Fibroblast of pulmonary artery (primary cell): ENCODE data around the gene LYST.
A peak's percentile ranks its signal among the peaks of the same experiment; 100 is the strongest.
"Not testable (repeated sequence)": the region's sequence is repeated elsewhere in the genome, so short reads cannot be mapped to it uniquely, and the experiment has no call there.

Experiments used
- DNase-seq: peaks from one replicate; pipeline ENCODE4 v3.0.0-alpha.2; 2010; ENCODE audit warnings: low read depth
- H3K4me3 ChIP-seq: replicated peaks from 2 replicates; pipeline ENCODE4 v1.5.1; 2011; ENCODE audit warnings: low read depth, mild to moderate bottlenecking, control low read depth, low read length, moderate library complexity
- CTCF ChIP-seq: IDR thresholded peaks from 2 replicates; pipeline ENCODE4 v1.5.1; 2011; ENCODE audit warnings: mild to moderate bottlenecking, control low read depth, low read length, inconsistent platforms; ENCODE audit errors: missing control alignments

Gene LYST

DNA sequence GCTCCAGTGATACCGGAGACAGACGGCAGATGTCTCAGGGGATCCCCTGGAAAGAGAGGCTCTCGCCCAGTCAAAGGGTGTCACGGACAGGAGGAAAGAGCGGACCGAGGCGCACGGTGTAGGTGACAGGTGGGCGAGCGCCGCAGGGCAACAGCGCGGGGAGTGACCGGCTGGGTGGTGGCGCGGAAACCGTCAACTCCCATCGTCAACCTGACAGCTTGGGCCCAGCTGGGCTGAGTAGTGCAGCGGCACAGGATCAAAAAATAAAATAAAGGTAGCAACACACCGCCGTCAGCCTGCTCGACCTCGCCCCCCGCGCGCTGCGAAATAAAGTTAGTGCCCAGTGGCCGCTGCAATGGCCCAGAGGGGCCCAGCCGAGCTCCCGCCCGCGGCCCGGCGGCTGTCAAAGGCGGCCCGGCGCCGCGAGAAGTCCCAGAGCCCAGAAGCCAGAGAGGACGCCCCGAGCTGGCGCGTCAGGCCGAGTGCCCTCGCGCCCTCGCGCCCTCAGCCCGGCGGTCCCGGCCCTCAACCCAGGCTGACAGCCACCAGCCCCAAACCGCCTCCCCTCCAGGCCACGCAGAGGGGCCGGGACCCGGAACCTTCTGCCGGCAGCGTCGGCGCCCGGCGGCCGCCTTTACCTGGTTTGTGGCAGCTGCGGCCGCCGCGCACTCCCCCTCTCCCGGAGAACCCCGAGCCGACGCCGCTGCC, at the start of gene LYST:
LYST (minus strand) TSS at position 702 of the 708 bp plus-strand sequence. CDS start 36,489 bp downstream, outside the sequence.
- TF ChIP-seq CTCF: peak; percentile 47
- peak within 1 kb of the TSS; percentile 80 for H3K4me3 ChIP-seq
- peak; percentile 39 for DNase-seq

DNA sequence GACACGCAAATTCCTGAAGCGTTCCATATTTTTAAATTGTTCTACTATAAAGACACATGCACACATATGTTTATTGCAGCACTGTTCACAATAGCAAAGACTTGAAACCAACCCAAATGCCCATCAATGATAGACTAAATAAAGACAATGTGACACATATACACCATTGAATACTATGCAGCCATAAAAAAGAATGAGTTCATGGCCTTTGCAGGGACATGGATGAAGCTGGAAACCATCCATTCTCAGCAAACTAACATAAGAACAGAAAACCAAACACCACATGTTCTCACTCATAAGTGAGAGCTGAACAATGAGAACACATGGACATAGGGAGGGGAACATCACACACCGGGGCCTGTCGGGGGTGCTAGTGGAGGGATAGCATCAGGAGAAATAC, 48.8 kb upstream of the LYST start:
- not testable (repeated sequence) for DNase-seq, H3K4me3 ChIP-seq

DNA sequence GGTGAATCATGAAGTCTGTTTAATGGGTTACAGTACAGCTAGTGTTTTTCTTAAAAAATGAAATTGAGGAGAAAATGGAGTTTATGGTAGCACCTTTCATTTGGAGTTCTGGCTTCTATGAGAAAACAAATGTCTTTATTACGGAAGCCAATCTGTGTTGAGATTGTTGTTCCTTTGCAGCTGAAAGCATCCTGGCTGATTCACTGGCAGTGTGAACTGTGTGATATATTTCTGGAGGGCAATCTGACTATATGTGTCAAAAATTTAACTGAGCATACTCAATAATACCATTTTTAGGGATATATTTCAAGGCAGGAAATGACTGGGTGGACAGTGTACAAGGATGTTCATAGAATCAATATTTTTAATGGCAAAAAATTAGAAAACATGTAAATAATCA, 46.6 kb upstream of the LYST start:
- DNase-seq: no peak
- TF ChIP-seq CTCF: no peak
- no peak overlapping the region for H3K4me3 ChIP-seq

- no peak overlapping the region for H3K4me3 ChIP-seq
- no peak for DNase-seq
- no peak for TF ChIP-seq CTCF
These were observed 45.2 kb upstream of the LYST start for GRCh38 chr1:235911876-235912275.

DNA sequence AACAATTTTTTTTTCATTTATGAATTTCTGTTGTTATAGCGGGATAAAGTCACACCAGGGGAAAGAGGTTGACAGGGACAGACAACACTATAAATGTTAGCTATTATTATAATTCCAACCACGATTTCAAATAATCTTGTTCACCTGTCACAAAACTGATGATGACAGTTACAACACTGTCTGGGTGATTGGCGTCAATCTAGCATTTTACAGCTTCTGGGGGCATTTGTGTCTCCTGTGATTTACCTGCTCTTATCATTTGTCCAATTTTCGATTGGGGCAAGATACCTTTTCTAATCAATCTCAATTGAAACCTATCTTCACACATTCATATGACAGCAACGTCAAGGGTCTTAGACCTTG, 44.6 kb upstream of the LYST start:
- no peak for DNase-seq
- no peak for TF ChIP-seq CTCF
- no peak overlapping the region for H3K4me3 ChIP-seq

- TF ChIP-seq CTCF: no peak
- H3K4me3 ChIP-seq: no peak overlapping the region
- peak; percentile 87 for DNase-seq
These were observed 43.9 kb upstream of the LYST start for GRCh38 chr1:235910357-235911299.

GRCh38 chr1:235908742-235909520, 42.2 kb upstream of the LYST start:
- no peak overlapping the region for H3K4me3 ChIP-seq
- DNase-seq: peak; percentile 72
- no peak for TF ChIP-seq CTCF
